CD4-positive, alpha-beta T cell (primary cell): ENCODE measurements around the gene INVS. TPM values are rescaled to one million over a fixed set of nuclear protein-coding genes. Genes with fewer than 3 reads are reported as not detected.

ENCODE experiments used
- ATAC-seq: fragments of 200-7000 bp; cut with Tn5 transposase; one replicate; pipeline ENCODE4 v1.10.0; 2022; ENCODE audit warnings: mild to moderate bottlenecking; ENCODE audit not compliant: poor library complexity
- CTCF ChIA-PET: fragments of 350-600 bp; sonication (Branson Sonifier 250); formaldehyde crosslinking; loops from one replicate; lab custom pipeline; 2021; ENCODE audit warnings: antibody characterized with exemption, inconsistent platforms; lab: Charles Lee
- POLR2A ChIA-PET: fragments of 350-600 bp; sonication (Branson Sonifier 250); formaldehyde crosslinking; loops from one replicate; lab custom pipeline; 2021; ENCODE audit warnings: antibody characterized with exemption, inconsistent platforms; lab: Charles Lee
- DNase-seq, 14 experiments: peaks; one replicate each; pipeline ENCODE4 v3.0.0-alpha.2; 2013 to 2020; ENCODE audit warnings: mixed read lengths in 2 of 14
- H3K27ac ChIP-seq, 2 donors: one replicate each; pipeline versions ENCODE4 v1.5.1 to v1.7.0; 2013; ENCODE audit warnings: low read length in 2 of 2, low read depth in 1 of 2, mild to moderate bottlenecking in 1 of 2
- H3K27me3 ChIP-seq, 2 experiments: 1 replicate in 1 of 2; 2 replicates in 1 of 2; pipeline versions ENCODE4 v1.6.1 to v1.7.0; 2013; ENCODE audit warnings: low read length in 2 of 2, control low read depth in 1 of 2, mild to moderate bottlenecking in 1 of 2, moderate library complexity in 1 of 2; ENCODE audit not compliant: insufficient read depth in 2 of 2, control insufficient read depth in 1 of 2
- H3K36me3 ChIP-seq: one replicate; pipeline ENCODE4 v1.6.1; 2013; ENCODE audit warnings: low read length, control low read depth; ENCODE audit not compliant: insufficient read depth
- H3K4me1 ChIP-seq: one replicate; pipeline ENCODE4 v1.6.1; 2013; ENCODE audit warnings: low read length, control low read depth; ENCODE audit not compliant: insufficient read depth
- H3K4me3 ChIP-seq: one replicate; pipeline ENCODE4 v1.5.1; 2013; ENCODE audit warnings: mild to moderate bottlenecking, low read length, moderate library complexity
- H3K9me3 ChIP-seq, 2 experiments: 1 replicate in 1 of 2; 2 replicates in 1 of 2; pipeline versions ENCODE4 v1.6.1 to v1.7.0; 2013; ENCODE audit warnings: low read length in 2 of 2, mild to moderate bottlenecking in 2 of 2, control low read depth in 1 of 2, moderate library complexity in 1 of 2; ENCODE audit not compliant: control insufficient read depth in 1 of 2, insufficient read depth in 1 of 2
- H3K27ac Mint-ChIP-seq: one replicate; pipeline ENCODE4 v1.8.0; 2020; ENCODE audit warnings: mixed read lengths
- H3K27me3 Mint-ChIP-seq: one replicate; pipeline ENCODE4 v1.8.0; 2021; ENCODE audit warnings: mixed read lengths
- H3K36me3 Mint-ChIP-seq: one replicate; pipeline ENCODE4 v1.8.0; 2021; ENCODE audit warnings: low read depth, mixed read lengths
- H3K4me1 Mint-ChIP-seq: one replicate; pipeline ENCODE4 v1.8.0; 2021; ENCODE audit warnings: low read depth, mixed read lengths
- H3K4me3 Mint-ChIP-seq: one replicate; pipeline ENCODE4 v1.8.0; 2020; ENCODE audit warnings: mild to moderate bottlenecking, mixed read lengths
- H3K9me3 Mint-ChIP-seq: one replicate; pipeline ENCODE4 v1.8.0; 2020; ENCODE audit warnings: mixed read lengths
- CTCF ChIP-seq: fragments of 200-600 bp; IDR thresholded peaks from one replicate; pipeline ENCODE4 v1.8.0; 2022; ENCODE audit warnings: antibody characterized with exemption, mild to moderate bottlenecking
- intact Hi-C, 2 experiments: fragments of 100-400 bp; cut with DNase I in 1 of 2; cut with micrococcal nuclease in 1 of 2; formaldehyde crosslinking; loops; one replicate each; pipeline versions ENCODE4 v1.15.1 to v1.9.0; 2023 to 2025; cut with DNase I, micrococcal nuclease
- total RNA-seq, 174 experiments: library from RNA in 2 of 174; stranded (reverse) in 2 of 174; gene quantifications; one replicate each; pipeline ENCODE4 v1.2.3 and lab custom pipeline; 2021 to 2026

INVS gene
- total RNA-seq, 2 experiments from 2014 or later = 13.6 to 14.3 TPM

GRCh38 chr9:100193078-100193477 is 94.0 kb downstream of the INVS start:
- ATAC-seq (no peak), DNase-seq (no peak)
- POLR2A ChIA-PET = no interaction called here
- no peak for TF ChIP-seq CTCF
- no peaks in the 10 kb centered on the region for H3K4me1 ChIP-seq
- H3K4me3 Mint-ChIP-seq = no peak overlapping the region
- H3K27me3 Mint-ChIP-seq = no peaks in the 10 kb centered on the region
- no peaks in the 10 kb centered on the region for H3K27me3 ChIP-seq
- no peaks in the 10 kb centered on the region for H3K4me1 Mint-ChIP-seq
- CTCF ChIA-PET = no interaction called here
- no peaks in the 10 kb centered on the region for H3K36me3 ChIP-seq
- peaks cover 82% of the 10 kb centered on the region for H3K36me3 Mint-ChIP-seq
- no peak overlapping the region for H3K27ac Mint-ChIP-seq
- no peak overlapping the region for H3K27ac ChIP-seq
- intact Hi-C loops = no loop called here
- no peak overlapping the region for H3K4me3 ChIP-seq
- peaks cover 8% of the 10 kb centered on the region for H3K9me3 Mint-ChIP-seq
- peaks cover 10 to 27% of the 10 kb centered on the region in 2 experiments for H3K9me3 ChIP-seq

GRCh38 chr9:100196215-100196614 is 97.2 kb downstream of the INVS start:
- Histone ChIP-seq H3K4me3 (no peak overlapping the region), H3K27me3 (no peaks in the 10 kb centered on the region), H3K36me3 (no peaks in the 10 kb centered on the region), H3K27ac (no peak overlapping the region), H3K4me1 (no peaks in the 10 kb centered on the region), H3K9me3 (peaks cover 0 to 5% of the 10 kb centered on the region in 2 experiments)
- no peaks in the 10 kb centered on the region for H3K27me3 Mint-ChIP-seq
- ATAC-seq = no peak
- H3K4me1 Mint-ChIP-seq = no peaks in the 10 kb centered on the region
- POLR2A ChIA-PET = no interaction called here
- intact Hi-C loops = no loop called here
- CTCF ChIA-PET = no interaction called here
- TF ChIP-seq CTCF = no peak
- no peak for DNase-seq
- no peak overlapping the region for H3K27ac Mint-ChIP-seq
- no peak overlapping the region for H3K4me3 Mint-ChIP-seq
- H3K9me3 Mint-ChIP-seq = peaks cover 3% of the 10 kb centered on the region
- H3K36me3 Mint-ChIP-seq = peaks cover 73% of the 10 kb centered on the region

GRCh38 chr9:100196828-100197227 is 97.8 kb downstream of the INVS start:
- POLR2A ChIA-PET = no interaction called here
- Mint-ChIP-seq H3K9me3 (no peaks in the 10 kb centered on the region), H3K27me3 (no peaks in the 10 kb centered on the region), H3K4me1 (no peaks in the 10 kb centered on the region), H3K4me3 (no peak overlapping the region), H3K36me3 (peaks cover 67% of the 10 kb centered on the region), H3K27ac (no peak overlapping the region)
- Histone ChIP-seq H3K9me3 (no peaks in the 10 kb centered on the region), H3K4me1 (no peaks in the 10 kb centered on the region), H3K36me3 (no peaks in the 10 kb centered on the region), H3K27me3 (no peaks in the 10 kb centered on the region), H3K4me3 (no peak overlapping the region), H3K27ac (no peak overlapping the region)
- DNase-seq = no peak
- ATAC-seq = no peak
- CTCF ChIA-PET = no interaction called here
- intact Hi-C loops = no loop called here
- TF ChIP-seq CTCF = no peak
